AG04449 (cell line): ENCODE data around the gene KCTD12.

Source experiments
- CTCF ChIA-PET: fragments of 350-600 bp; formaldehyde crosslinking; extraction: SDS; loops from one replicate; lab custom pipeline; 2021; ENCODE audit warnings: antibody characterized with exemption; lab: Yijun Ruan, JAX
- POLR2A ChIA-PET: fragments of 400-600, 350-600 bp; formaldehyde crosslinking; extraction: SDS; loops from one replicate; lab custom pipeline; 2020; ENCODE audit warnings: antibody characterized with exemption, inconsistent platforms; lab: Yijun Ruan, JAX
- DNase-seq: peaks from one replicate; pipeline ENCODE4 v3.0.0-alpha.2; 2010; ENCODE audit warnings: low read depth, low spot score
- H3K4me3 ChIP-seq: 2 replicates; pipeline ENCODE4 v1.5.1; 2011; ENCODE audit warnings: low read depth, mild to moderate bottlenecking, control low read depth, low read length
- CTCF ChIP-seq: IDR thresholded peaks from one replicate; pipeline ENCODE4 v1.5.1; 2011; ENCODE audit warnings: mild to moderate bottlenecking, moderate library complexity, low read length, control low read depth, inconsistent platforms; ENCODE audit not compliant: insufficient read depth; ENCODE audit errors: missing control alignments

The KCTD12 gene

DNA sequence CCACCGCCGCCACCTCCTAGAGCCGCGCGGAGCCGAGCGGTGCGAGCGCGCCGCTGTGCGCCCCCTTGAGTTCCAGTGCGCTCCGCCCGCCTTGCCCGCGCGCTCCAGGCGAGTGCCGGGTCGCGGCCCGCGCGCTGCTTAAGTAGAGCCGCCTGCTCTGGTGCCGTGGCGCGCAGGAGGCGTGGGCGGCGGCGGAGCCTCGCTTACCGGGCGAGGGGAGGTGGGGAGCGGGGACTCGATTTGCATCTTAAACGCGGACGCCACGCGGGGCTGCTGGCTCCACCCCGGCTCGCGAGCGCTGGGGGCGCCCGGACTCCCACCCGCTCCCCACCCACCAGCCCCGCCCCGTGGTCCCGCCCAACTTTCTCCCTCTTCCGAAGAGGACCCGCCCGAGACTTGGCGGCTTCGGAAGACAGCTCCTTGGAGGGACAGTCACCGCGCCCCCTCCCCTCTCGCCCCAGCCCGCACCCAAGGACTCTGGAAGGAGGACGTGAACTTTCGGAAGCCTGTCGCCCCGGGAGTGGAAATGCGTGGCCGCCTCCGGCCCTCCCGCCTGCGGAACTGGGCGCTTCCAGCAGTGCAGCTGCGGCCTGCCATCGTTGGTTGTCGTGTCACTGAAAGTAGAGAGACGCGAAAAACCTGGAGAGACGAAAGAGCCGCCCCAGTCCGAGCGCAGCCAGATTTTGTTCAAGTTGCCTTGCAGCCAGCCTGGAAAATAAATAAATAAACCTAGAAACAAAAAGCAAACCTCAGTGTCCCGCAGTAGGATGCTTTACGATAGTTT, at the start of gene KCTD12:
TSS of gene KCTD12 (minus strand) at position 114 of the 784 bp plus-strand sequence. CDS start 257 bp downstream, outside the sequence.
- CTCF ChIA-PET: interaction anchor here (1.1 to 6.1 kb wide), 7 partner anchors 8 to 222 kb away, joined by 3 to 41 read pairs (median 6); no protein-coding TSS in a partner anchor

DNA sequence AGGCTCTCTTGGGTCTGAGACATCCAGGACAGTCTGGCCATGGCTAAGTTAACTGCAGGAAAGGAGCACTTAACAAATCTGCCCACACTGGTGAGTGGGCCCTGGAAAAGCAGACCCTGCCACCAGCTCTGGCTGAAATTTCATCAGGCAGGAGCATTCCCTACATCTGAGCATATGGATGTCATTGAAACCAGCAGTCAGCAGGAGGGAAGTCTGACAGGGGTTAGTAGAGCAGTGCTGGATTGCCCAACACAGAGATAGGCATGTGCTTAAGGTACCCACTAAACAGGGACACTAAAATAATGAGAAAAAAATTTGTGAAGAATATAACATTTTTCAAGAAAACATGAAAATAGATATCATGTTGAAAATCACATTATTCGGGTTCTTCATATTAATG, 48.5 kb upstream of the KCTD12 start:
- ChIA-PET CTCF (interaction anchor here (1.7 kb wide), 1 partner anchor 46 kb away, joined by 5 read pairs; no protein-coding TSS in a partner anchor), POLR2A (no interaction called here)
- TF ChIP-seq CTCF: no peak
- DNase-seq: no peak
- H3K4me3 ChIP-seq: no peak overlapping the region

More for the DNA sequence above, at the start of gene KCTD12:
- no peak for DNase-seq
- peak; percentile 31 for TF ChIP-seq CTCF
- peak within 1 kb of the TSS; percentile 58 for H3K4me3 ChIP-seq
- POLR2A ChIA-PET: no interaction called here

- H3K4me3 ChIP-seq: no peak overlapping the region
- ChIA-PET POLR2A (no interaction called here), CTCF (interaction anchor here (0.6 kb wide), 1 partner anchor 28 kb away, joined by 3 read pairs; no protein-coding TSS in a partner anchor)
- no peak for TF ChIP-seq CTCF
- no peak for DNase-seq
These were observed 45.9 kb upstream of the KCTD12 start for GRCh38 chr13:76932076-76932475.

- no peak for TF ChIP-seq CTCF
- H3K4me3 ChIP-seq: no peak overlapping the region
- POLR2A ChIA-PET: no interaction called here
- DNase-seq: no peak
- CTCF ChIA-PET: no interaction called here
These were observed 43.7 kb upstream of the KCTD12 start for GRCh38 chr13:76929851-76930374.

- no peak for DNase-seq
- CTCF ChIA-PET: no interaction called here
- H3K4me3 ChIP-seq: no peak overlapping the region
- no peak for TF ChIP-seq CTCF
- POLR2A ChIA-PET: no interaction called here
These were observed 43.1 kb upstream of the KCTD12 start for GRCh38 chr13:76929320-76929719.

GRCh38 chr13:76928456-76928855, 42.3 kb upstream of the KCTD12 start:
- ChIA-PET CTCF (no interaction called here), POLR2A (no interaction called here)
- no peak overlapping the region for H3K4me3 ChIP-seq
- no peak for DNase-seq
- no peak for TF ChIP-seq CTCF
